ENCODE data around the gene AQP11.

- TF ChIP-seq CTCF (IDR thresholded peaks at IDR 0.05) (no peak), POLR2A (IDR thresholded peaks at IDR 0.05) (no peak)
Measured at GRCh38 chr11:77611921-77612320, 22.2 kb downstream of the AQP11 start.

All from lower leg skin (tissue), 3 donors.